Loucy (cell line): ENCODE measurements around the gene ALPG.

ENCODE experiments used
- CTCF ChIP-seq: fragments of 200-600 bp; sonication (generic); conservative IDR thresholded peaks from 2 replicates; pipeline ENCODE4 v1.5.1; 2014; ENCODE audit warnings: mild to moderate bottlenecking, antibody characterized with exemption, low read length
- EZH2phosphoT487 ChIP-seq: fragments of 200-600 bp; IDR thresholded peaks from 2 replicates; pipeline ENCODE4 v1.6.1; 2018; ENCODE audit warnings: antibody characterized with exemption, mild to moderate bottlenecking, moderate library complexity, borderline replicate concordance

DNA sequence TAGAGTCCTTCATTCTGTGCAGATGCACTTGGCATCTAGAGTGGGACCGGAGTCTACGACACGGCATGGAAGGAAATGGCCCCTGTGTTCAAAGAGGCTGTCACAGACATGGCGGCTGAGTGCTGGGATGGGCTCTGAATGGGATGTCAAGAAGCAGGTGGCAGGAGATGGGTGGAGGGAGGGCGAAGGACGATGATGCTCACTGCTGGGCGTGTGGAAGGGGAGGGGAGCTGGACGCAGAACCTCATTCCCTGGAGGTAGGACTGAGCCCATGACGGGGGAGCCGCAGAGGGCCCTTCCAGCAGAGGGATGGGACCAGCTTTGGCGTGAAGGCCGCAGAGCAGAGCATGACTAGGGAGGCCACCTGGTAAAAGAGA lies 30.5 kb downstream of the ALPG start:
- no peak for TF ChIP-seq CTCF
- TF ChIP-seq EZH2phosphoT487, result no peak
